HG02840 (cell line): ENCODE data around the gene MYH9.

Experiments used
- ATAC-seq: cut with Tn5 transposase; IDR thresholded peaks from one replicate; pipeline ENCODE4 v1.9.1; 2021; ENCODE audit warnings: mild to moderate bottlenecking, moderate library complexity, moderate number of reproducible peaks; ENCODE audit not compliant: unreplicated experiment, low FRiP score

The MYH9 gene

DNA sequence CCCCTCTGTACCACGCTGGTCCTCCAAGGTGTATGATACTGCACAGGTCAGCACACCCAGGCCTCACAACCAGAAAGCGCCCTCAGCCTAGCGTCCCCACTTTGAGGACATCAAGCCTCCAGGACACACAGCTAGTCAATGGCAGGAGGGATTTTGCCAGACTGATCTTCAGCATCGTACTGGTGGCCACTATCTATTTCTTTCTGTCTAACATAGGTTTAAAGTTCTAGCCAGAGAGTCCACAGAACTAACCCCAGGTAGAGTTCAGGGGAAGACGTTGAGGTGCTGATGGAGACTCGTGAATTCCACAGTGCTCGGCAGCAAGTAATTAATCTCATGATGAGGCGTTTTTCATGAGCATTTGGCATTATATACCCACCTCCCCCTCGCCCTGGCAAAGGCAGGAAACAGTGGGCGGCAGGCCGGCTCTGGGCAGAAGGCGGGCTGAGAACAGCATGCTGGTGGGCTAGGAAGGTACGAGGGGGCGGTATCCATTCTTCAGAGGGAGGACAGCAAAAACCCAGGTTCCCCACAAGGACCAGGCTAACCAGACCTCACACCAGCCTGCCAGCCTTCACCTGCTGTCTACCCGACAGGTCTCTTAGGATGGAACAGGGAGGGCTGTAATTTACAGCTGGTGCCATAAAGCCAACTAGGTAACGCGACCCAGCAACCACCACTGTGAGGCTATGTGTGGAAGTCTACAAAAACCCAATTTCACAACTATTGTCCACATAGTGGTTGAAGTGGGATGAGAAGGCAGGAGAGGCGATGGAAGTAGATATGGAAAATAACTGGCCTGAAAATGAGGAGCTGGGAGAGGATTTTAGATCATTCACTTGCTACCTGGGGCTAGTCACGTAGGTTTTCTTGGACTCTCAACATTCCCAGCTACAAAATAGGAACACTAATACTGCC lies 18.5 kb downstream of the MYH9 start:
- no peak for ATAC-seq

- ATAC-seq = no peak
Measured at GRCh38 chr22:36368359-36368983, 19.3 kb downstream of the MYH9 start.

DNA sequence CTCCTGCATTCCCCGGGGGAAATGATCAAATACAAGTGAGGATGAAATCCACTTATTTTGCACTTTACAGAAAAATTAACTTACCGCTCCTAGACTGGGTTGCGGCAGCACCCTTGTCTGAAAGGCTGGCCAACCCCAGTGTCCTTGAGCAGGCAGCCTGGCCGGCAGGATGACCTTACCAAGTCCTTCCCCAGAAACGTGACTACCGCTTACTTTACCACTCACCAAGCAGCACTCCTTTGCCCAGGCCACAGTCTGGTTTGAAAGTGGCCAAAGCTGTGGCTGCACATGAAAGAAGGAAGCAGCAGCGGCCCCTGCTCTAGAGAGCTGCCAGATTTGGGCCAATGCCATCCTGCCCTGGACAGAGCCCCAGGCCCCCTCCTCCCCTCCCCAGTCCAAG lies 20.3 kb downstream of the MYH9 start:
- no peak for ATAC-seq

GRCh38 chr22:36367066-36367465 lies 20.7 kb downstream of the MYH9 start:
- no peak for ATAC-seq

DNA sequence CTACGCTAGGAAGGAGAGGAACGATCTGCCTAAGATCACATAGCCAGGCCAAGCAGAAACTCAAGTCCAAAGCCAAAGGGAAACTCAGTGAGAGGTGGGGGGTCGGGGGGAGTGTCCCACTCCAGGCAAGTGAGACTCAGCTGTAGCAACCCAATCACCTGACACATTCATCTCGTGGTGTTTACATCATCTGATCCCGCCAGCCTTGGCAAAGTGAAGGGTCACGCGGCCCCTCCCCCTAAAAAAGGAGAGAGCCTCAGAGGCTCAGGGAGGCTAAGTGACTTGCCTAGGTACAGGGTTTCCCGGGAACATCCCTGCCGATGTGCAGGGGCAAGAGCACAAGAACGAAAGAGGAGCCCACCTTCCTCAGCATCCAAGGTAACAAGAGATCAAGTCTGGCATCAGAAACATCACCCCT lies 21.5 kb downstream of the MYH9 start:
- no peak for ATAC-seq

DNA sequence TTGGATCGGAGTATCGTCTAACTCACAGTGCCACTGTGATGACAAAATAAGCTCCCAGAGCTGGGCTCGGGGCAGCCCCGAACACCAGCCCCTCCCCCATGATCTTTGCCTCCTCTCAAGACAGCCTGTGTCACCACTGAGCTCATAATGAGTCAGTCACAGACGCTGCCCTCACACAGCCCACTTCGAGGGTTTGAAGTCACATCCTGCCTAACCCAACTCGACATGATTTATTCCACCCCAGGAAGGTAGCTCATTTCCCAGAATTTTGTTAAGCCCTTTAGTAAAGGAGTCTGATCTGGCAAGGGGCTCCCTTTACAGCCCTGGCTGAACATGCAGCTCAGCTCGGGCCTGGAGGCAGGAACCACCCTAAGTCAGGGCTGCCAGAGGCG lies 22.8 kb downstream of the MYH9 start:
- ATAC-seq = no peak

DNA sequence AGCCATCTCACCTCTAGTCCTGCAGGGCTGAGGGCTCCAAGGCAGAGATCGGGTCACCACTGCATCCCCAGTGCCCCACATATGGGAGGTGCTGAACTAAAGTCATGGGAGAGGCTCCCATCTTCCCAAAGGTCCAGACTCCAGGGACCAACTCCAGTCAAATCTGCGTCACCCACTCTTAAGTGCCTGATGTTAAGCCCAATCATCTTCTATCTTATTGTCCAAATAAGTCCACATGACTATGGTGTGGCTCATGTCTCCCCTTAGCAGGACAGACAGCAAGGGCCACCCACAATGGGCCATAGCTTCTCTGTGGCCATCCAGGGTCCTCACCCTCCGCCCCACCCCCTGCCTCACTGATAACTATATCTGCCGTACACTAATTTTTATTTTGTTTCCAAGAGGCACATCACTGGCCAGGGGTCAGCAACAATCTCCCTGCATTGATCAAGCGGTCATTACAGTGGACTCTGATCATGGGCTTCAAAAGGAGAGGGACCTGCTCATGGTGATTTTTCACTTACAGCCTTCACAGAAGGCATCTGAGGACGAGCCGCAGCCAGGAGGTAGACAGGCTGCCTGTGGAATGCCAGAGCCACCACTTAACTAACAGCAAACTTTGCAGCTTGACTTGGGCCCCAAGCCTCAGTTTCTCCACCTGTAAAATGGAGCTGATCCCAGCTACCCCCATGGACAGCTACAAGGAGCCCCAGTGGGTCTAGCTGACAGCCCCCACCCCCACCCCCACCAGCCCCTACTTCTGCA lies 23.3 kb downstream of the MYH9 start:
- no peak for ATAC-seq

DNA sequence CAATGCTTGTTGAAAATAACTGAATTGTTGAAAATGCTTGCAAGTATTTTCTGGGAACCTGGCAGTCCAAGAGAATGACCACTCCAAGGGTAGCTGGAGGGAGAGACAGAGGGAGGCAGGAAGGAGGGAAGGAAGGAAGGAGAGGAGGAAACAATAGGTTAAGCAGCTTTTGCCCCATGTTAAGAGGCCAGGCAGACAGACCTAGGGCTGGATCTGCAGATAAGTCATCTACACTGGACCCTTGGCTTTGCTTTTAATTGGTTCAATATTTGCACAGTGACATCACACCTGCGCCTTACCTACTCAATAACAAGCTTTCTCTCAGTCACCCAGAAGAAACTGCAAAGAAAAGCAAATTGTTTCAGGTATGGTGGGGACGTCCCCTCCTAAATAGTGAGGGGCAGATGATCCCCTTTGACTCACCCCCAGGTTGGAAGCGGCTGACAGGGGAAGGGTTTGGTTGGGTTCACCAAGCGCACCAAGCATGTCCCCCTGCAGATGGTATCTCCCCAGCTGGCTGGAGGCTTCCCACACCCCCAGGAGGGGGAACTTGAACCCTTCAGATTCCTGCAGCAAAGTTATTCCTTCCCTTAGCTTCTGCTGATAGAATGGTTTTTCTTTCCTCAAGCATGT lies 24.3 kb downstream of the MYH9 start:
- no peak for ATAC-seq

- ATAC-seq = no peak
Measured at GRCh38 chr22:36362932-36363331, 24.8 kb downstream of the MYH9 start.

DNA sequence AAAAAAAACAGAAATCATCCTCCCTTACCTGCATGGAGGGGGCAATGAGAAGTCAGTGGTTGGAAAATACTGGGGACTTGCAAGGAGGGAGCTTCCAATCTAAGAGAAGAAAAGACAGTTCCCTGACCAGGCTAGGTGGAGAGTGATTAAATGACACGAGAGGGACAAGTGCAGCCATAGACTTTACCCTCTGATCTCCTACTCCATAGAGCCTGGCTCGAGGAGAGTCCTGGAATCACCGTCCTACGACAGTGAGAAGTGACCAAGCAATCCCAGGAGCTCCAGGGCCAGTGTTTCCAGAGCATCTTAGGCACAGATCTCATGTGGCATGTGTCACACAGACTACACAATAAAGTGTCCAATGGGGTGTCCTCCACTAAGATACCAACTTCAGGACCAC lies 25.7 kb downstream of the MYH9 start:
- no peak for ATAC-seq

DNA sequence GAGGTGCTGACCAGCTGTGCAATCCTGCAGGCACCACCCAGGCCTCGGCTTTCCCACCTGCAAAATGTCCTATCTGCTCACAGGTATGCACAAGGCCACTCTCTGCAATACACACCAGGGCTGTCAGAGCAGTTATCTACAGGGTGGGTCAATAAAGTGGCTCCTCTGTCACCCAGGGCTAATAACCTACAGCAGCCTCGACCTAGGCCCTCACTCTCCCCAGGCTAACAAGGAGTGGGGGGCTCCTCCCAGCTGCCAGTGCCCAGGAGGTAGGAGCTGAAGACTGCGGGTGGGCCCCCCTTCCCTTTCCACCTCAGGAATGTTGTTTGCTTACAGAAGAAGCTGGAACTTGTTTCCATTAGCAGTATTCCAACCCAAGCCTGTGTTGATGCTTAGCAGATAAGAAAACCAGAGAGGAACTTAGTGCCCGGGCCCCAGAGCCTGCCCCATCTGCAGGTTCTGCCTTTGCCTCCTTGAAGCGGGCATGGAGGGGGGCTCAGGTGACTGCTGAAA lies 26.8 kb downstream of the MYH9 start:
- ATAC-seq = no peak

DNA sequence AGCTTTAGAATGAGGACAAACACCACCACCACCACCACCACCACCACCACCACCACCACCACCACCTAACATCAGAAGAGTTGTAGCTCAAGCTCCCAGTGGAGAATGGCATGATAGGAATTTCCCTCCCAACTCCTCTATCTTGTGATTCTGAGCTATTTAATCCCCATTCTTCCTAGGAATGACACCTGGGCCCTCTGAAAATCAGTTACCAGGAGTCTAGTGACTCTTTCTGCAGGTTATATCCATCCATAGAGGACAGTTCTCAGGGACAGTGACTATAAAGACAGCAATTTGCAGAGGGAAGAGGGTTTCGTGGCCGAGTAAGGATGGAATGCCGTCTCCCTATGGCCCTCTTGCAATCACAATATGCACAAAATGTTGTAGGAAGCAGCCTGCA lies 27.8 kb downstream of the MYH9 start:
- ATAC-seq = no peak

DNA sequence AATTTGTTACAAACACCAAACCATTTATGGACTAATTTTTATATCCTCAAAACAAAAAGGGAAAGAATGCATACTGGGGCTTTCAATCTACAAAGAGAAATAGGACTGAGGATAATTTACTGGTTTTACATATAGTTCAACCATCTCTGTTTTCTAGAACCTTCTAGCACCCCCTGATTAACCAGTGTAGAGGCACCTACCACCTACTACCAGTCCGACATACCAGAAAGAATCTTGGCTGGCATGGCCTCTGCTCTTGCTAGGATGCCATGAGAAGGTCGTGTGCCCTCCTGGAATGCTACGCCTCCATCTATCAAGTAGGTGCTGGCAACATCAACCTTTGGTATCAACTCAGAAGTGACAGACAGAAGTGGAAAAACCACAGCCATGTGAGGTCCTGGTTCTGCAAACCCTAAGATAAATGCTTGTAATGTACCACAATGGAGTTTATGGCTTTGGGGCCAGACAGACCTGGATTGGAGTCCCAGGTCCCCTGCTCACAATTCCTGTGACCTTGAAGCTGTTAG lies 28.2 kb downstream of the MYH9 start:
- no peak for ATAC-seq

GRCh38 chr22:36358533-36359469 lies 29.0 kb downstream of the MYH9 start:
- ATAC-seq = no peak

DNA sequence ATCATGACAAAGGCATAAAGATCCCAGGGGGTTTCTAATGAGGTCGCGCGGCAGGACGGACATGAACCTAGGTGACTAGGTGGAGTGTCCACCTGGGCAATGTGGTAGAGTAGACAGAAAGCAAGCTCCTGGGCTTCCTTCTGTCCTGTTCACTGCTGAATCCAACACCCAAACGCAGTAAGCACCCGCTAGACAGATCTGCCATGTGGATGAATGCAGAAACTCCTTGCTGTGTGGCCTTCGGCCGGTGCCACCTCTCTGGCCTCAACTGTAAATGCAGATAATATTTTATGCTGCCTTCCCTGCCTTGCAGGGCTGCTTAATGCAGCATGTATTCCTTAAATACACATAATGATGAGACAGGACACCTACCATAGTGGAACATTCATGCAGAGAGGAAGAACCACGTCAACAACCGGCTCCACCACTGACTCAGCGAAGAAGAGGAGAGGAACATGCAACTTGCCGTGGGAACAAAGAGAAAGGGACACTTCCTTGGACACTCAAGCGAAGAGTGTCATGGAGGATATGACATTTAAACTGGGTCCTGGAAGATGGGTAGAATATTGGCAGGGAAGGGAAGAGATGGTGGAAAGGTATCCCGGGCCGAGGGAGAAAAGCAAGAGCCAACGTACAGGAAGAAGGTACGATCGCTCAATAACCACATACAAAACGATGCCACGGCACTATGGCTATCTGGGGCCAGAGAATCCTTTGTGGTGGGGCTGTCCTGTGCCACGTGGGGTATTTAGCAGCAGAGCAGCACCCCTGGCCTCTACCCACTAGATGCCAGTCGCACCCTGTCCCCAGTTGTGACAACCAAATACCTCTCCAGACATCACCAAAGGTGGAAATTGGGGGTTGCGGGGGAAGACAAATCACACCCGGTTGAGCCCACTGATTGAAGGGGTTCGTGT lies 30.8 kb downstream of the MYH9 start:
- ATAC-seq = no peak

- ATAC-seq = no peak
Measured at GRCh38 chr22:36355894-36356293, 31.9 kb downstream of the MYH9 start.

- no peak for ATAC-seq
Measured at GRCh38 chr22:36355362-36355761, 32.4 kb downstream of the MYH9 start.

DNA sequence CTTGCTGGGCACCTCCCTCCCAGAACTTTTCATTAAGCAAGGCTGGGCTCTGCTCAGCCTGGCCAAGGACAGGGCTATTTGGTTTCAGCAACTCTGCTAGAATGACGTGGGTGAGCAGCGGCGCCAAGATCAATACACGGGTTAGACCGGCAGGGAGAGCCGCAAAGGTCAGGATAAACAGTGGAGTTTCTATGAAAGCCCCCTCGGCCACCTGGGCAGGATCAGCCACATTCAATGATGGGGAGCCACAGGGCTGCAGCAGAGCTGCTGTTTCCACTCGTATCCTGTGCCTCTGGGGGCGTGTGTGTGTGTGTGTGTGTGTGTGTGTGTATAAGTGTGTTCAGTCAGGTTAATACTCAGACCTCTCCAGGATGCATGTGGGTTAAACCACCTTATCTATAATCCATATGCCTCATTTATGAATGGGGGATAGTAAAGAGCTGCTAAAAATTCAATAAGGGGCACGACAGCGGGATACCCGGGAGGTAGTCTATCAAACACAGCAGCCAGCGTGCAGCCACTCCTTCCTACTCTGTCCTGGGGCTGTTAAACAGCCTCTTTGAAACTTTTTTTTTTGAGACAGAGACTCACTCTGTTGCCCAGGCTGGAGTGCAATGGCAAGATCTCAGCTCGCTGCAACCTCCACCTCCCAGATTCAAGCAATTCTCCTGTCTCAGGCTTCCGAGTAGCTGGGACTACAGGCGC lies 34.8 kb downstream of the MYH9 start:
- ATAC-seq = no peak
